Uterus (tissue), 4 donors: ENCODE data around the gene TCHP. TPM values are rescaled to one million over a fixed set of nuclear protein-coding genes. Genes with fewer than 3 reads are reported as not detected.
"Not testable (repeated sequence)": the region's sequence is repeated elsewhere in the genome, so short reads cannot be mapped to it uniquely, and the experiment has no call there.

ENCODE experiments used
- DNase-seq, 2 donors: peaks; one replicate each; pipeline ENCODE4 v3.0.0-alpha.2; 2019 to 2020
- H3K27ac ChIP-seq, 2 donors: fragments of 200-600 bp; sonication (generic); 1 replicate in 1 of 2; 2 replicates in 1 of 2; pipeline ENCODE4 v1.5.1; 2016 to 2018
- H3K27me3 ChIP-seq, 2 donors: fragments of 200-600 bp; sonication (generic); one replicate each; pipeline ENCODE4 v1.5.1; 2018 to 2019; ENCODE audit warnings: control low read depth in 1 of 2
- H3K36me3 ChIP-seq, 2 donors: fragments of 200-600 bp; sonication (generic); one replicate each; pipeline ENCODE4 v1.5.1; 2019; ENCODE audit warnings: control low read depth in 1 of 2
- H3K4me1 ChIP-seq, 2 donors: fragments of 200-600 bp; sonication (generic); one replicate each; pipeline ENCODE4 v1.5.1; 2018 to 2019; ENCODE audit warnings: control low read depth in 1 of 2
- H3K4me3 ChIP-seq, 2 donors: fragments of 200-600 bp; sonication (generic); 1 replicate in 1 of 2; 2 replicates in 1 of 2; pipeline ENCODE4 v1.5.1; 2018 to 2019; ENCODE audit warnings: mild to moderate bottlenecking in 1 of 2
- H3K9me3 ChIP-seq, 2 donors: fragments of 200-600 bp; sonication (generic); one replicate each; pipeline ENCODE4 v1.5.1; 2019; ENCODE audit warnings: control low read depth in 1 of 2
- CTCF ChIP-seq, 4 experiments: fragments of 200-600 bp in 2 of 4; fragments of 450-650 bp in 2 of 4; sonication (generic) in 2 of 4; IDR thresholded peaks; one replicate each; pipeline ENCODE4 v1.5.1; 2016 to 2019; ENCODE audit warnings: antibody characterized with exemption in 4 of 4, mild to moderate bottlenecking in 2 of 4, moderate library complexity in 1 of 4
- POLR2A ChIP-seq, 2 donors: fragments of 450-650 bp; IDR thresholded peaks; one replicate each; pipeline ENCODE4 v1.6.1; 2016; ENCODE audit warnings: antibody characterized with exemption in 2 of 2, mild to moderate bottlenecking in 1 of 2, moderate library complexity in 1 of 2
- intact Hi-C: fragments of 100-400 bp; cut with DNase I; formaldehyde crosslinking; loops from one replicate; pipeline ENCODE4 v1.15.1; 2023; ENCODE audit warnings: low total_unique reads
- total RNA-seq, 4 donors: library from RNA; depleted of rRNA in 3 of 4; stranded (reverse); fragments of >200 nt in 3 of 4; gene quantifications; one replicate each; pipeline versions ENCODE4 v1.1.0 to v1.2.4, GENCODE V29; 2014 to 2023
- donor health status: DM: yes; HTN: yes; CAD: no.

Gene TCHP
- total RNA-seq, 4 donors from 2014 or later = 5.9 to 19.0 (median 12.8) TPM

GRCh38 chr12:109893261-109893995 lies 6.6 kb upstream of the TCHP start:
- intact Hi-C loops = no loop called here
- Histone ChIP-seq H3K4me1 (no peaks in the 10 kb centered on the region), H3K27ac (no peak overlapping the region), H3K4me3 (no peak overlapping the region), H3K9me3 (no peaks in the 10 kb centered on the region), H3K27me3 (no peaks in the 10 kb centered on the region), H3K36me3 (no peaks in the 10 kb centered on the region)
- no peak for DNase-seq
- no peak for TF ChIP-seq POLR2A (IDR thresholded peaks at IDR 0.05)
- TF ChIP-seq CTCF (IDR thresholded peaks at IDR 0.05) = no peak

- no peaks in the 10 kb centered on the region for H3K36me3 ChIP-seq
- H3K9me3 ChIP-seq = no peaks in the 10 kb centered on the region
- TF ChIP-seq POLR2A (IDR thresholded peaks at IDR 0.05) (no peak), CTCF (IDR thresholded peaks at IDR 0.05) (no peak)
- intact Hi-C loops = no loop called here
- no peak for DNase-seq
- no peaks in the 10 kb centered on the region for H3K27me3 ChIP-seq
- H3K4me3 ChIP-seq = no peak overlapping the region
- H3K27ac ChIP-seq = no peak overlapping the region
- no peaks in the 10 kb centered on the region for H3K4me1 ChIP-seq
Measured at GRCh38 chr12:109894939-109895338, 5.1 kb upstream of the TCHP start.

- Histone ChIP-seq H3K4me1 (no peaks in the 10 kb centered on the region), H3K36me3 (no peaks in the 10 kb centered on the region), H3K9me3 (no peaks in the 10 kb centered on the region), H3K4me3 (no peak overlapping the region), H3K27me3 (no peaks in the 10 kb centered on the region), H3K27ac (no peak overlapping the region)
- intact Hi-C loops = no loop called here
- no peak for DNase-seq
- TF ChIP-seq CTCF (IDR thresholded peaks at IDR 0.05) (no peak), POLR2A (IDR thresholded peaks at IDR 0.05) (no peak)
Measured at GRCh38 chr12:109896188-109896587, 3.9 kb upstream of the TCHP start.

GRCh38 chr12:109897029-109897428 lies 3.0 kb upstream of the TCHP start:
- Histone ChIP-seq H3K9me3 (no peaks in the 10 kb centered on the region), H3K4me1 (no peaks in the 10 kb centered on the region), H3K36me3 (no peaks in the 10 kb centered on the region), H3K27ac (no peak overlapping the region), H3K4me3 (no peak overlapping the region), H3K27me3 (no peaks in the 10 kb centered on the region)
- intact Hi-C loops = no loop called here
- TF ChIP-seq POLR2A (IDR thresholded peaks at IDR 0.05) (no peak), CTCF (IDR thresholded peaks at IDR 0.05) (no peak)
- DNase-seq = no peak

- H3K9me3 ChIP-seq, H3K36me3 ChIP-seq, H3K4me1 ChIP-seq, intact Hi-C loops, H3K27me3 ChIP-seq, DNase-seq: not testable (repeated sequence)
- Histone ChIP-seq H3K27ac (peak overlapping the region; percentile 76 to 77), H3K4me3 (peak overlapping the region in 1 of 2 donors; percentile 94)
Measured at GRCh38 chr12:109899345-109899744, 729 bp upstream of the TCHP start.
